ENCODE data around the gene SUPT3H. TPM values are rescaled to one million over a fixed set of nuclear protein-coding genes. Genes with fewer than 3 reads are reported as not detected.

Gene SUPT3H
- total and polyA plus RNA-seq, 2 of the 13 experiments (the other 11 are each of a cell fraction or from before 2014, with no cell fraction given), result 11.9 to 36.1 TPM

- Histone ChIP-seq H3K9me3 (ENCODE audit: low read length) (no peaks in the 10 kb centered on the region), H3K4me2 (ENCODE audit: low read depth, low read length) (no peak overlapping the region), H3K36me3 (replicated peaks in 1 of 2; ENCODE audit: control insufficient read depth in 1 of 2, insufficient read depth in 2 of 2, low read length in 2 of 2) (no peaks in the 10 kb centered on the region), H2AFZ (ENCODE audit: low read length) (no peak overlapping the region), H4K20me1 (ENCODE audit: insufficient read depth, low read length) (no peaks in the 10 kb centered on the region), H3K4me3 (replicated peaks in 1 of 3; ENCODE audit: insufficient read depth in 1 of 3, low read depth in 2 of 3, low read length in 3 of 3) (no peak overlapping the region), H3K27me3 (ENCODE audit: control insufficient read depth in 1 of 2, insufficient read depth in 2 of 2, low read length in 2 of 2) (peaks cover 0 to 9% of the 10 kb centered on the region in 2 experiments; a peak in 2 of 5 replicates), H3K27ac (ENCODE audit: extremely low read length, insufficient read depth, low read length) (no peak overlapping the region), H3K79me2 (ENCODE audit: insufficient read depth, low read length) (no peaks in the 10 kb centered on the region), H3K4me1 (ENCODE audit: insufficient read depth, low read length) (peaks cover 11% of the 10 kb centered on the region; the same call in 1 of the 2 replicates), H3K9ac (ENCODE audit: insufficient read depth, low read depth, low read length) (no peak overlapping the region)
- WGBS (ENCODE audit: low lambda C conversion rate), result 36% methylated on average over 2 of the region's 2 CpGs
- DNase-seq (ENCODE audit: low spot score) (no peak), ATAC-seq (no peak), FAIRE-seq (no peak)
- BruUV-seq (replicated peaks), result no TSS peak
- in situ Hi-C loops (cut with HindIII; ENCODE audit: extremely low pct_ligation_motif_present, low pct_unique_long_range_greater_than_20kb) (no loop called here), intact Hi-C loops (cut with micrococcal nuclease; ENCODE audit: unreplicated experiment) (no loop called here)
- TF ChIP-seq, protein P1, sequence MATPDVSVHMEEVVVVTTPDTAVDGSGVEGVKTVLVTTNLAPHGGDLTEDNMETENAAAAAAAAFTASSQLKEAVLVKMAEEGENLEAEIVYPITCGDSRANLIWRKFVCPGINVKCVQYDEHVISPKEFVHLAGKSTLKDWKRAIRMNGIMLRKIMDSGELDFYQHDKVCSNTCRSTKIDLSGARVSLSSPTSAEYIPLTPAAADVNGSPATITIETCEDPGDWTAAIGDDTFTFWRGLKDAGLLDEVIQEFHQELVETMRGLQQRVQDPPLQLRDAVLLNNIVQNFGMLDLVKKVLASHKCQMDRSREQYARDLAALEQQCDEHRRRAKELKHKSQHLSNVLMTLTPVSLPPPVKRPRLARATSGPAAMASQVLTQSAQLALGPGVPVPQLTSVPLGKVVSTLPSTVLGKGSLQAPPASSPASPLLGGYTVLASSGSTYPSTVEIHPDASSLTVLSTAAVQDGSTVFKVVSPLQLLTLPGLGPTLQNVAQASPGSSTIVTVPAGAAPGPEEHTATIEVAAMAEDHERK (CRISPR knock-in tag; IDR thresholded peaks at IDR 0.05; ENCODE audit: low read depth), result no peak
- TF ChIP-seq ZBTB7A (CRISPR knock-in tag; IDR thresholded peaks at IDR 0.05), result no peak
- TF ChIP-seq TOPORS (CRISPR knock-in tag; IDR thresholded peaks at IDR 0.05), result no peak
- TF ChIP-seq KAT2B (IDR thresholded peaks at IDR 0.05; ENCODE audit: borderline replicate concordance, low read depth, low read length), result no peak
- TF ChIP-seq FOSL2 (CRISPR knock-in tag; IDR thresholded peaks at IDR 0.05), result no peak
- TF ChIP-seq HNF4G (IDR thresholded peaks at IDR 0.05; ENCODE audit: borderline replicate concordance, low read depth, low read length), result no peak
- TF ChIP-seq HNF4G (CRISPR knock-in tag; IDR thresholded peaks at IDR 0.05; ENCODE audit: borderline replicate concordance, low read depth), result no peak
- TF ChIP-seq MAZ (IDR thresholded peaks at IDR 0.05; ENCODE audit: borderline replicate concordance, low read depth, low read length), result no peak
- TF ChIP-seq MAZ (CRISPR knock-in tag; IDR thresholded peaks at IDR 0.05; ENCODE audit: low read depth), result no peak
- no peak for TF ChIP-seq ISX (CRISPR knock-in tag; conservative IDR thresholded peaks at IDR 0.05)
- CTCF ChIA-PET (ENCODE audit: low intra/inter-chr PET ratio, low total read pairs), result no interaction called here
- POLR2A ChIA-PET, result no interaction called here
Measured at GRCh38 chr6:45382391-45382790, 4.7 kb upstream of the SUPT3H start.

Data from HepG2 (cell line).